K562 (cell line): ENCODE results near the gene CCDC187. TPM values are rescaled to one million over a fixed set of nuclear protein-coding genes. Genes with fewer than 3 reads are reported as not detected.
A peak's percentile ranks its signal among the peaks of the same experiment; 100 is the strongest.

Experiments used
- ATAC-seq: fragments of 200-7000 bp; cut with Tn5 transposase; 3 replicates; pipeline ENCODE4 v1.9.1; 2020; ENCODE audit warnings: moderate library complexity
- BruUV-seq: library from RNA; stranded (reverse); fragments of 400-500 nt; replicated peaks from 2 replicates; lab custom pipeline; 2021; lab: Mats Ljungman, UMichigan
- CTCF ChIA-PET: fragments of 300-600 bp; formaldehyde crosslinking; extraction: SDS; loops from one replicate; lab custom pipeline; 2021; ENCODE audit warnings: low intra/inter-chr PET ratio; lab: Yijun Ruan, JAX
- POLR2A ChIA-PET: fragments of 300-600, 350-650 bp; sonication (Branson Sonifier 250); formaldehyde crosslinking; extraction: SDS; loops from one replicate; lab custom pipeline; 2021; ENCODE audit warnings: antibody characterized with exemption, inconsistent platforms; lab: Yijun Ruan, JAX
- DNase-seq, 4 experiments: peaks; one replicate each; pipeline versions ENCODE4 v3.0.0 to v3.0.0-alpha.2; 2011 to 2018; ENCODE audit warnings: low spot score in 3 of 4, mixed read lengths in 3 of 4; ENCODE audit errors: extremely low read depth in 1 of 4
- FAIRE-seq: peaks from 2 replicates; lab custom pipeline; 2011; peaks lifted over from hg19 to GRCh38; lab: Jason Lieb, UNC
- H2AFZ ChIP-seq: 2 replicates; pipeline ENCODE4 v1.6.0; 2011; ENCODE audit warnings: low read depth, low read length, control low read depth, inconsistent platforms
- H3K27ac ChIP-seq: fragments of 200-600 bp; 3 replicates; pipeline ENCODE4 v1.8.0; 2011; ENCODE audit warnings: low read depth, mild to moderate bottlenecking, control low read depth, inconsistent platforms, low read length, moderate library complexity, mixed read lengths; ENCODE audit errors: extremely low read depth
- H3K27me3 ChIP-seq, 2 experiments: fragments of 300-600 bp in 1 of 2; 2 replicates in 1 of 2; 3 replicates in 1 of 2; pipeline versions ENCODE4 v1.6.0 to v1.8.0; 2011; ENCODE audit warnings: inconsistent platforms in 2 of 2, low read length in 2 of 2, mild to moderate bottlenecking in 1 of 2, mixed read lengths in 1 of 2, moderate library complexity in 1 of 2; ENCODE audit not compliant: control insufficient read depth in 2 of 2, insufficient read depth in 2 of 2
- H3K36me3 ChIP-seq: fragments of 300-600 bp; 3 replicates; pipeline ENCODE4 v1.8.0; 2011; ENCODE audit warnings: mild to moderate bottlenecking, low read length, inconsistent platforms; ENCODE audit not compliant: control insufficient read depth, insufficient read depth
- H3K4me1 ChIP-seq, 2 experiments: fragments of 200-600 bp in 1 of 2; replicated peaks in 1 of 2; 2 replicates in 1 of 2; 3 replicates in 1 of 2; pipeline versions ENCODE4 v1.5.1 to v1.8.0; 2011; ENCODE audit warnings: inconsistent platforms in 2 of 2, low read length in 2 of 2, mild to moderate bottlenecking in 1 of 2, mixed read lengths in 1 of 2, moderate library complexity in 1 of 2; ENCODE audit not compliant: control insufficient read depth in 2 of 2, insufficient read depth in 2 of 2
- H3K4me2 ChIP-seq: 2 replicates; pipeline ENCODE4 v1.6.1; 2011; ENCODE audit warnings: low read length, control low read depth, inconsistent platforms, mixed read lengths; ENCODE audit not compliant: insufficient read depth
- H3K4me3 ChIP-seq: fragments of 200-600 bp; sonication (generic), shearing (Covaris generic); 2 replicates; pipeline ENCODE4 v1.5.1; 2016; ENCODE audit warnings: control low read depth, inconsistent platforms
- H3K79me2 ChIP-seq: fragments of 200-600 bp; 3 replicates; pipeline ENCODE4 v1.8.0; 2011; ENCODE audit warnings: low read length, inconsistent platforms; ENCODE audit not compliant: control insufficient read depth, insufficient read depth
- H3K9ac ChIP-seq, 2 experiments: 2 replicates each; pipeline versions ENCODE4 v1.6.0 to v1.6.1; 2011; ENCODE audit warnings: low read depth in 2 of 2, low read length in 2 of 2, control low read depth in 1 of 2, inconsistent platforms in 1 of 2, mild to moderate bottlenecking in 1 of 2, mixed read lengths in 1 of 2; ENCODE audit not compliant: insufficient read depth in 1 of 2
- H3K9me1 ChIP-seq: one replicate; pipeline ENCODE4 v1.6.0; 2011; ENCODE audit warnings: inconsistent platforms, mild to moderate bottlenecking, low read length, moderate library complexity; ENCODE audit not compliant: control insufficient read depth, insufficient read depth
- H3K9me3 ChIP-seq: replicated peaks from 2 replicates; pipeline ENCODE4 v1.5.1; 2011; ENCODE audit warnings: low read depth, low read length, inconsistent platforms; ENCODE audit not compliant: control insufficient read depth, insufficient read depth
- H4K20me1 ChIP-seq: replicated peaks from 2 replicates; pipeline ENCODE4 v1.6.1; 2011; ENCODE audit warnings: low read length, inconsistent platforms, mixed read lengths; ENCODE audit not compliant: control insufficient read depth, insufficient read depth
- ETS1 ChIP-seq: conservative IDR thresholded peaks from 2 replicates; pipeline ENCODE4 v1.6.1; 2011; ENCODE audit warnings: low read depth, mild to moderate bottlenecking, low read length; ENCODE audit not compliant: control insufficient read depth
- RBFOX2 ChIP-seq: fragments of 200-400 bp; formaldehyde crosslinking; IDR thresholded peaks from 2 replicates; pipeline ENCODE4 v1.6.1; 2017; ENCODE audit warnings: low read depth, mild to moderate bottlenecking, low read length, moderate library complexity
- ZBTB7A ChIP-seq: IDR thresholded peaks from 2 replicates; pipeline ENCODE4 v1.6.1; 2011; ENCODE audit warnings: low read depth, mild to moderate bottlenecking, low read length, moderate library complexity, borderline replicate concordance; ENCODE audit not compliant: control insufficient read depth
- WGBS: fragments of 100-300 bp; shearing (Covaris generic); methylation state at CpG from one replicate; pipeline ENCODE4 v1.1.6; 2016; ENCODE audit warnings: low coverage, mixed read lengths; ENCODE audit not compliant: insufficient coverage; ENCODE audit errors: missing lambda C conversion rate; 5-methylcytosine and 5-hydroxymethylcytosine counted together
- in situ Hi-C: fragments of 300-500 bp; cut with MboI; formaldehyde crosslinking; loops from 4 replicates; pipeline ENCODE4 v1.15.0; 2018; ENCODE audit warnings: inconsistent platforms, mixed read lengths
- intact Hi-C: fragments of 100-400 bp; cut with micrococcal nuclease; formaldehyde crosslinking; loops from 2 replicates; pipeline ENCODE4 v1.14.2; 2022
- polyA plus RNA-seq, 8 experiments: library from polyadenylated mRNA; depleted of rRNA in 4 of 8; stranded (reverse) in 5 of 8; unstranded in 3 of 8; fragments of >200 nt; fragmentation: Nextera tagmentation in 2 of 8; fragmentation: Illumina TruSeq in 1 of 8; extraction: Ambion mirVana in 2 of 8; extraction: Trizol in 1 of 8; gene quantifications; 2 replicates each; pipeline versions ENCODE4 v1.2.1 to v1.2.3, GENCODE V29; 2011 to 2014; ENCODE audit warnings: inconsistent platforms in 1 of 8, missing spikeins in 1 of 8
- total RNA-seq, 7 experiments: library from RNA; depleted of rRNA in 6 of 7; stranded (reverse); fragments of >200 nt in 6 of 7; fragmentation: Illumina TruSeq in 2 of 7; extraction: Trizol in 2 of 7; gene quantifications; 2 replicates each; pipeline versions ENCODE4 v1.2.1 to v1.2.3, GENCODE V29; 2011 to 2021; ENCODE audit warnings: low replicate concordance in 1 of 7

The CCDC187 gene
- total and polyA plus RNA-seq, 9 of the 15 experiments (the other 6 are each of a cell fraction or from before 2014, with no cell fraction given): not detected

DNA sequence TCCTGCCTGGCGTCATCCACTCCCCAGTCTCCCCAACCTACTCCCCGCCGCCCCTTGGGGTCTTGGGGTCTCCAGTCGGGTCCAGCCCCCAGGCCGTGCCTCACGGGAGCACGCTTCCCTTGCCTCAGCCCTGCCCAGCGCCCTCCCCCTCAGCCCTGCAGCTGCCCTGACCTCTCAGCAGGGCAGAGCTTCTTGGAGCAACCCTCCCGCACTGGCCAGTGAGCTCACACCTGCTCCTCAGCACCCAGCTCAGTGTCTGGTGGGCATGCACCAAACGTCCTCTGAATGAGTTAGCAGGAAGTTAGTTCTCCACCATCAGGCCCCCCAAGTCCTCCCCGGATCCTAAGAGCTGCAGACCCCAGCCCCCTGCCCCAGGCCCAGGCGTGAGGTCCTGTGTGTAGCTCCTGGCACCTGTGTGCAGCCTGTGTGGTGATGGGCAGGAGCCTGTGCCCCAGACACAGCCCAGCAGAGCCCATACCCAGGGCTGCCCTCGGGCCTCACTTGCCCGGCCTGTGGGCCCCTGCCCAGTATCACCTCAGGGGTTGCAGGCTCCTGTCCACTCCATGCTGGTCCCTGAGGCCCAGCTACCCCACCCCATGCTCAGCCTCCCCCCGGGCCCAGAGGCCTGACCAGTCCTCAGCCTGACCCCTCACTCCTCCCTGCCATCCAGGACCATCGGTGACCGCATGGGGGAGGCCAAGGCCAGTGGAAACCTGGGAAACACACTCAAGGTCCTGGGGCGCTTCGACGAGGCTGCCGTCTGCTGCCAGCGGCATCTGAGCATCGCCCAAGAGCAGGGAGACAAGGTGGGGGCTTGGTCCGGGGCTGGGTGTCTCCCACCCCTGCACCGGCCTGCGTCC lies 31.6 kb upstream of the CCDC187 start:
- ATAC-seq (no peak), DNase-seq (no peak), FAIRE-seq (no peak)
- 63% methylated on average over 23 of the region's 26 CpGs for WGBS
- CTCF ChIA-PET: no interaction called here
- no peaks in the 10 kb centered on the region for H3K27me3 ChIP-seq
- H3K9me1 ChIP-seq: peaks cover 3% of the 10 kb centered on the region
- peaks cover 22% of the 10 kb centered on the region; the same call in 1 of the 3 replicates for H3K36me3 ChIP-seq
- BruUV-seq: no TSS peak
- H3K4me3 ChIP-seq: no peak overlapping the region
- H3K9me3 ChIP-seq: no peaks in the 10 kb centered on the region
- H4K20me1 ChIP-seq: no peaks in the 10 kb centered on the region
- no peak overlapping the region for H3K9ac ChIP-seq
- POLR2A ChIA-PET: interaction anchor here (0.6 to 1.0 kb wide), 3 partner anchors 10 to 31 kb away, joined by 3 to 5 read pairs (median 3); no protein-coding TSS in a partner anchor
- in situ Hi-C loops (loop anchor here (25.0 kb wide), 1 partner anchor 302 kb away; no protein-coding TSS in a partner anchor), intact Hi-C loops (no loop called here)
- TF ChIP-seq ZBTB7A: 0 out of 2 replicates have a peak, but pooled peaks have one; percentile 28
- no peak for TF ChIP-seq ETS1
- TF ChIP-seq RBFOX2: 0 out of 2 replicates have a peak, but pooled peaks have one; percentile 11
- TF ChIP-seq, all 486 proteins: peak for 2
- Histone ChIP-seq H2AFZ (no peak overlapping the region), H3K27ac (no peak overlapping the region), H3K79me2 (no peaks in the 10 kb centered on the region), H3K4me1 (peaks cover 0 to 93% of the 10 kb centered on the region in 2 experiments; a peak in 2 of 5 replicates), H3K4me2 (no peak overlapping the region)
